Fibroblast of lung (primary cell): ENCODE results near the gene ATP1B2.

ENCODE experiments used
- CTCF ChIP-seq, 2 donors: IDR thresholded peaks in 1 of 2; conservative IDR thresholded peaks in 1 of 2; 1 replicate in 1 of 2; 2 replicates in 1 of 2; pipeline ENCODE4 v1.5.1; 2011 to 2012; ENCODE audit warnings: low read length in 2 of 2, control low read depth in 1 of 2, inconsistent platforms in 1 of 2, low read depth in 1 of 2, mild to moderate bottlenecking in 1 of 2
- EZH2 ChIP-seq: IDR thresholded peaks from 2 replicates; pipeline ENCODE4 v1.5.1; 2012; ENCODE audit warnings: low read length, control low read depth, mild to moderate bottlenecking; ENCODE audit errors: missing control alignments

- TF ChIP-seq CTCF (conservative IDR thresholded peaks at IDR 0.05 in 1 of 2, IDR thresholded peaks at IDR 0.05 in 1 of 2; ENCODE audit: low read depth in 1 of 2, low read length in 2 of 2), result no peak
- no peak for TF ChIP-seq EZH2
Observed at GRCh38 chr17:7626956-7627249, 23.8 kb upstream of the ATP1B2 start.
